Stimulated activated effector memory CD8-positive, alpha-beta T cell treated with anti-CD3 and anti-CD28 coated beads, Interleukin-12 subunit alpha, Interleukin-12 subunit beta, amount 100 ng/mL, for 72 hours (primary cell): Measurements from ENCODE around the gene TECTB.
A peak's percentile ranks its signal among the peaks of the same experiment; 100 is the strongest.

Source experiments
- ATAC-seq: fragments of 150-1000 bp; cut with Tn5 transposase; 2 replicates; pipeline ENCODE4 v1.10.0; 2021
- DNase-seq, 2 donors: peaks; one replicate each; pipeline ENCODE4 v3.0.0; 2021 to 2022; ENCODE audit warnings: low spot score in 2 of 2
- H3K27ac Mint-ChIP-seq: one replicate; pipeline ENCODE4 v1.8.0; 2022; ENCODE audit warnings: mild to moderate bottlenecking, mixed read lengths
- H3K36me3 Mint-ChIP-seq: one replicate; pipeline ENCODE4 v1.8.0; 2022; ENCODE audit warnings: mild to moderate bottlenecking, mixed read lengths
- H3K4me1 Mint-ChIP-seq: one replicate; pipeline ENCODE4 v1.8.0; 2022; ENCODE audit warnings: mixed read lengths
- H3K4me3 Mint-ChIP-seq: one replicate; pipeline ENCODE4 v1.8.0; 2022; ENCODE audit warnings: mild to moderate bottlenecking, mixed read lengths
- H3K9me3 Mint-ChIP-seq: one replicate; pipeline ENCODE4 v1.8.0; 2022; ENCODE audit warnings: mixed read lengths

TECTB gene

GRCh38 chr10:112313911-112314310 is 30.7 kb downstream of the TECTB start:
- H3K27ac Mint-ChIP-seq = no peak overlapping the region
- no peak for DNase-seq
- H3K4me3 Mint-ChIP-seq = no peak overlapping the region
- H3K36me3 Mint-ChIP-seq = no peaks in the 10 kb centered on the region
- H3K4me1 Mint-ChIP-seq = no peaks in the 10 kb centered on the region
- no peaks in the 10 kb centered on the region for H3K9me3 Mint-ChIP-seq
- no peak for ATAC-seq

- H3K4me3 Mint-ChIP-seq = no peak overlapping the region
- no peaks in the 10 kb centered on the region for H3K4me1 Mint-ChIP-seq
- ATAC-seq = peak; percentile 82
Measured at GRCh38 chr10:112314822-112315474, 31.7 kb downstream of the TECTB start.

GRCh38 chr10:112327678-112328077 is 44.5 kb downstream of the TECTB start:
- Mint-ChIP-seq H3K9me3 (no peaks in the 10 kb centered on the region), H3K36me3 (no peaks in the 10 kb centered on the region), H3K4me1 (peaks cover 12% of the 10 kb centered on the region), H3K4me3 (no peak overlapping the region), H3K27ac (peak overlapping the region; percentile 29)
- DNase-seq (no peak), ATAC-seq (no peak)

More at GRCh38 chr10:112314822-112315474, 31.7 kb downstream of the TECTB start:
- Mint-ChIP-seq H3K36me3 (no peaks in the 10 kb centered on the region), H3K9me3 (no peaks in the 10 kb centered on the region), H3K27ac (no peak overlapping the region)
- DNase-seq = peak; percentile 68 to 80

- Mint-ChIP-seq H3K9me3 (no peaks in the 10 kb centered on the region), H3K4me1 (peaks cover 12% of the 10 kb centered on the region), H3K4me3 (no peak overlapping the region), H3K27ac (no peak overlapping the region), H3K36me3 (no peaks in the 10 kb centered on the region)
- ATAC-seq (peak; percentile 42), DNase-seq (no peak)
Measured at GRCh38 chr10:112330162-112330561, 47.0 kb downstream of the TECTB start.

GRCh38 chr10:112330607-112331160 is 47.5 kb downstream of the TECTB start:
- Mint-ChIP-seq H3K9me3 (no peaks in the 10 kb centered on the region), H3K4me3 (no peak overlapping the region), H3K36me3 (no peaks in the 10 kb centered on the region), H3K27ac (no peak overlapping the region), H3K4me1 (peaks cover 12% of the 10 kb centered on the region)
- DNase-seq (no peak), ATAC-seq (no peak)

GRCh38 chr10:112332022-112332421 is 48.8 kb downstream of the TECTB start:
- Mint-ChIP-seq H3K4me3 (no peak overlapping the region), H3K36me3 (no peaks in the 10 kb centered on the region), H3K4me1 (peaks cover 12% of the 10 kb centered on the region), H3K27ac (no peak overlapping the region), H3K9me3 (no peaks in the 10 kb centered on the region)
- ATAC-seq = no peak
- no peak for DNase-seq

- H3K36me3 Mint-ChIP-seq = no peaks in the 10 kb centered on the region
- no peak for DNase-seq
- ATAC-seq = no peak
- H3K27ac Mint-ChIP-seq = no peak overlapping the region
- H3K9me3 Mint-ChIP-seq = no peaks in the 10 kb centered on the region
- H3K4me1 Mint-ChIP-seq = peaks cover 12% of the 10 kb centered on the region
- no peak overlapping the region for H3K4me3 Mint-ChIP-seq
Measured at GRCh38 chr10:112332509-112333228, 49.5 kb downstream of the TECTB start.

- no peaks in the 10 kb centered on the region for H3K9me3 Mint-ChIP-seq
- peaks cover 12% of the 10 kb centered on the region for H3K4me1 Mint-ChIP-seq
- H3K4me3 Mint-ChIP-seq = no peak overlapping the region
- DNase-seq (no peak), ATAC-seq (no peak)
- no peaks in the 10 kb centered on the region for H3K36me3 Mint-ChIP-seq
- H3K27ac Mint-ChIP-seq = no peak overlapping the region
Measured at GRCh38 chr10:112333452-112333851, 50.3 kb downstream of the TECTB start.

- H3K9me3 Mint-ChIP-seq = no peaks in the 10 kb centered on the region
- peaks cover 7% of the 10 kb centered on the region for H3K4me1 Mint-ChIP-seq
- DNase-seq (peak in 1 of 2 donors; percentile 13), ATAC-seq (no peak)
- H3K27ac Mint-ChIP-seq = no peak overlapping the region
- H3K4me3 Mint-ChIP-seq = no peak overlapping the region
- no peaks in the 10 kb centered on the region for H3K36me3 Mint-ChIP-seq
Measured at GRCh38 chr10:112335111-112335867, 52.1 kb downstream of the TECTB start.

- DNase-seq (peak in 1 of 2 donors; percentile 12), ATAC-seq (no peak)
- Mint-ChIP-seq H3K4me1 (peaks cover 6% of the 10 kb centered on the region), H3K9me3 (no peaks in the 10 kb centered on the region), H3K4me3 (no peak overlapping the region), H3K36me3 (no peaks in the 10 kb centered on the region), H3K27ac (no peak overlapping the region)
Measured at GRCh38 chr10:112335868-112336265, 52.7 kb downstream of the TECTB start.

GRCh38 chr10:112336556-112337201 is 53.5 kb downstream of the TECTB start:
- no peak overlapping the region for H3K27ac Mint-ChIP-seq
- ATAC-seq = no peak

GRCh38 chr10:112338957-112339356 is 55.8 kb downstream of the TECTB start:
- ATAC-seq = no peak
- no peaks in the 10 kb centered on the region for H3K9me3 Mint-ChIP-seq

More at GRCh38 chr10:112336556-112337201, 53.5 kb downstream of the TECTB start:
- Mint-ChIP-seq H3K4me1 (no peaks in the 10 kb centered on the region), H3K4me3 (no peak overlapping the region), H3K9me3 (no peaks in the 10 kb centered on the region), H3K36me3 (no peaks in the 10 kb centered on the region)
- DNase-seq = peak in 1 of 2 donors; percentile 18

GRCh38 chr10:112340601-112341000 is 57.4 kb downstream of the TECTB start:
- H3K27ac Mint-ChIP-seq = peak overlapping the region; percentile 24
- H3K4me1 Mint-ChIP-seq = peaks cover 5% of the 10 kb centered on the region
- no peak for ATAC-seq
- H3K9me3 Mint-ChIP-seq = no peaks in the 10 kb centered on the region
- H3K36me3 Mint-ChIP-seq = no peaks in the 10 kb centered on the region
- no peak overlapping the region for H3K4me3 Mint-ChIP-seq
- no peak for DNase-seq

More at GRCh38 chr10:112338957-112339356, 55.8 kb downstream of the TECTB start:
- no peaks in the 10 kb centered on the region for H3K4me1 Mint-ChIP-seq
- peak in 1 of 2 donors; percentile 20 for DNase-seq
- H3K4me3 Mint-ChIP-seq = no peak overlapping the region
- no peak overlapping the region for H3K27ac Mint-ChIP-seq
- H3K36me3 Mint-ChIP-seq = no peaks in the 10 kb centered on the region

GRCh38 chr10:112343056-112343806 is 60.0 kb downstream of the TECTB start:
- no peak for ATAC-seq
- no peaks in the 10 kb centered on the region for H3K36me3 Mint-ChIP-seq
- no peaks in the 10 kb centered on the region for H3K9me3 Mint-ChIP-seq
- peaks cover 5% of the 10 kb centered on the region for H3K4me1 Mint-ChIP-seq
- DNase-seq = no peak
- no peak overlapping the region for H3K27ac Mint-ChIP-seq
- no peak overlapping the region for H3K4me3 Mint-ChIP-seq
